ENCODE data around the gene CTDP1.

The CTDP1 gene

DNA sequence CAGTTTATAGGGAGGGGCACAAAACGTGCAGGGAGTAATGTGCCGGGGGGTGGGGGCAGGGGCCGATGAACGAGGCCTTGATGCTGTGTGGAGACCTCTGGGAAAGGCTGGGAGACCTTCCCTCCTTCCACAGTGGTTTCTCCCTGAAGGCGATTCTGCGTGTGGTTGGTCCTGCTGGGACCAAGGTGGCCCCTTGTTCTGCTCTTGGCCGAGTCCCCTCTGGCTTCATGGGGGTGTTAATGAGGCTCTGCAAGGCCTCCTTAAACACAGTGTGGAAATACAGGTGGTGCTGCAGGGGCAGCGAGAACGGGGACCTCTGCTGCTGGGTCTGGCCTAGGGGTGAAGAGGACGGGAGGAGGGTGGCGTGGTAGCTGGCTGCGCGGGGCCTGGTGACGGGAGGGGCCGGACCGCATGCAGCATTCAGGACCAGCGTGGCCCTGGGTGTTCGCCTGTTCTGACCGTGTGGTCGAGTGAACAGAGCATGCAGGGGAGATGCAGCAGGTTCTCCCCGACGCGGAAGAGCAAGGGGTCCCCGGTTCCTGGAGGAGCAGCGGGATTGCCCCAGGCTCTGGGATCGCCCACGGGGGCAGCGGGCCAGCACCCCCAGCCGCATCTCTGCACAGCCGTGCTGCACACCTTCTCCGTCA is 76.0 kb downstream of the CTDP1 start:
- DNase-seq: no peak

DNA sequence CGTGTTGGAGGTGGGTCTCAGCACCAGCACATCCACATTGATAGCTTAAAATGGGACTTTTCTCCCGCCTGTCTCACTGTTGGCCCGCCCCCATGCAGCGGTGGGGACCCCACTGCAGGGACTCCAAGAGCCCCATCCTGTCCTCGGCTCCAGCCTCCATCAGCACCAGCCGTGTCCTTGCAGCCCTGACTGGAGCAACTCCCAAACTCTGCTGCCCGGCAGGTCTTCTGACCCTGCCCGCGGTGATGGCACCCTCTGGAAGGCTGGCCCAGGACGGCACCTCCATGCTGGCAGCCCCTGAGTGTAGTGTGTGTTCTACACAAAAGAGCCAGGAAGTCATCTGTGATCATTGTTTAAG is 76.5 kb downstream of the CTDP1 start:
- no peak for DNase-seq

DNA sequence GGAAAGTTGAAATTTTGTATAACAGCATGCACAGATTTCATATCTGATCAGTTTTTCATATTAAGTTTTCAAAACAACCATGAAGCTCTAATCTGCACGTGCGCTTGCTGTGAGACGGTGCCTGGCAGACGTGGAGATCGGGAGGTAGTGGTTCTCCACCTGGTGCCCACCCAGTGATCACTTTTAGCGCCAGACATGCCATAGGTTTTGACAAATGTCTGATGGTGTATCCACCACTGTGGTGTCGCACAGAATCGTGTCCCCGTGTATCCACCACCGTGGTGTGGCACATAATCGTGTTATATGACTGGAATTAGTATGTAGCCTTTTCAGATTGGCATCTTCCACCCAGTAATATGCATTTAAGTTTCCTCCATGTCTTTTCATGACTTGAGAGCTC is 77.2 kb downstream of the CTDP1 start:
- no peak for DNase-seq

DNA sequence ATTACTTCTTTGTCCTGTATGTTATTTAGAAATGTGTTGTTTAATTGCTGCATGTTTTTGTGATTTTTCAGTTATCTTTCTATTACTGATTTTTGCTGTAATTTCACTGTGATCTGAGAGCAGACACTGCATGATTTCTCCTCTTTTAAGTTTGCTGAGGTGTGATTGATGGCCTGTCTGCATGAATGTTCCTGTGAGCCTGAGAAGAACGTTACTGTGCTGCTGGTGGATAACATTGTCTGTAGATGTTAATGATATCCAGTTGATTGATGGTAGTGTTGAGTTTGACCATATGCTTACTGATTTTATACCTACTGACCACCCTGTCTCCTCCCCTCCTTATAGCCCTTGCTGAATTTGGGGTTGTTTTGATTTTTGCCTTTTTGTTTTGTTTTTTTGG is 80.7 kb downstream of the CTDP1 start:
- DNase-seq: no peak

DNA sequence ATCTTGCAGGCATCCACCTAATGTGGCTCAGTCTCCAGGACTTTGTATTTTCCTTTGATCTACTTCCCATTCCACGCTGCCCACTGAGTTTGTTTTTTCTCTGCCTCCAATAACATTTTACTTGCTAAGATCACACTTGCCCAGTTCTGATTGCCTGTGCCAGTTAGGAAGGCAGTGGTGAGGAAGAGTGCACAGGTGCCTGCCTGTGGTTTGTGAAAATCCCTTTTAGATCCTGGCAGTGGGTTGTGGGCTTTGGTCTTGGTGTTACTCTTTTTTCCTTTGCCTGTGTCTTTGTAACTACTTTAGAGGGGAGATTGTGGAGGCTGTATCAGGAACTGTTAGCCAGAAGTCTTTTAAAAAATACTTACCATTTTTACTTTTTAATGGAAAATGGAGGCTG is 81.3 kb downstream of the CTDP1 start:
- no peak for DNase-seq

DNA sequence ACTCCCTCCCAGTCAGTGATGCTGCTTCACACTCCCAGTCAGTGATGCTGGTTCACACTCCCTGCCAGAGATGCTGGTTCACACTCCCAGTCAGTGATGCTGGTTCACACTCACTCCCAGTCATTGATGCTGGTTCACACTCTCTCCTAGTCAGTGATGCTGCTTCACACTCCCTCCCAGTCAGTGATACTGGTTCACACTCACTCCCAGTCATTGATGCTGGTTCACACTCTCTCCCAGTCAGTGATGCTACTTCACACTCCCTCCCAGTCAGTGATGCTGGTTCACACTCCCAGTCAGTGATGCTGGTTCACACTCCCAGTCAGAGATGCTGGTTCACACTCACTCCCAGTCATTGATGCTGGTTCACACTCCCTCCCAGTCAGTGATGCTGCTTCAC is 83.8 kb downstream of the CTDP1 start:
- no peak for DNase-seq

DNA sequence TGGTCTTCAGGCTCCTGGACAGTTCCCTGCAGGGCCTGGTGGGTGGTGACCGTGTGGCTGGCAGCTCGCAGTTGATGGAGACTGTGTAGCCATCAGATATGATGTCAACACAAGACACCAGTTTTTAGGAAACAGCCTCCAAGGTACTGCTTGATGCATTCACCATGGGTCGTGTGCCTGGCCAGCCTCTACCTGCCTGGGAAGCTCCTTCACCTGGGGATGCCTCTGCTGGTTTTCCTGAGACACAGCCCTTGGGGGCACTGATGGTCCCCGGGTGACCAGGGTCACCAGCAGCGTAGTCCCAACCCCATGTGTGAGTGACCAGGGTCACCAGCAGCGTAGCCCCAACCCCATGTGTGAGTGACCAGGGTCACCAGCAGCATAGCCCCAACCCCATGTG is 84.5 kb downstream of the CTDP1 start:
- no peak for DNase-seq

DNA sequence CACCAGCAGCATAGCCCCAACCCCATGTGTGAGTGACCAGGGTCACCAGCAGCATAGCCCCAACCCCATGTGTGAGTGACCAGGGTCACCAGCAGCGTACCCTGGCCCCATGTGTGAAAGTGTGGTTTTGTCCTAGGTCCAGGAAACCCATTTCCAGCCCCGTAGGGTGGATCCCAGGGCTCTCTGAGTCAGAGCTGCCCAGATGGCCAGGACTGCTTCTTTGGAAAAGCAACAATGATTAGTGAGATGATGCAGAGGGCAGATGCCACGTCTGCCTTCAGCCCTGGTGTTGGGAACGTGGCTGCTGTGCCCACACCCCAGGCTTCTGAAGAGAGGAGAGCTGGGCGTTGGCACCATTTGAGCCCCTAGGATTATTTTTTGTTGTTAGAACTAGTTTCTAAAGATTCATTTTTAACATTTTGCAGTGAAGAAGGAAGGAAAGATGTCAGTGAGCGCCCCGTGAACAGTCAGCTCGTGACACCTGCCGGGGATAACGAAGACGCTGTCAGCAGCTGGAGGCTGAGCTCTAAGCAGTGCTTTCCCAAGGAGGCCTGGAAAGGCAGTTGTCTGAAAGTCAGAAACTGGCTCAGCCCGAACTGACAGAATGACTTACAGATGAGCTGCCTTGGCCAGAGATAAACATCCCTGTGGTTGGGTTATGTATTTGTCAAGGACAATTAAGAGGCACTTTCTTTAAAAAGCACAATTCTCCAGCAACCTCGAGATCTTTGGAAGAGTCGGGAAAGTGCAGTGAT is 86.1 kb downstream of the CTDP1 start:
- DNase-seq: no peak

DNA sequence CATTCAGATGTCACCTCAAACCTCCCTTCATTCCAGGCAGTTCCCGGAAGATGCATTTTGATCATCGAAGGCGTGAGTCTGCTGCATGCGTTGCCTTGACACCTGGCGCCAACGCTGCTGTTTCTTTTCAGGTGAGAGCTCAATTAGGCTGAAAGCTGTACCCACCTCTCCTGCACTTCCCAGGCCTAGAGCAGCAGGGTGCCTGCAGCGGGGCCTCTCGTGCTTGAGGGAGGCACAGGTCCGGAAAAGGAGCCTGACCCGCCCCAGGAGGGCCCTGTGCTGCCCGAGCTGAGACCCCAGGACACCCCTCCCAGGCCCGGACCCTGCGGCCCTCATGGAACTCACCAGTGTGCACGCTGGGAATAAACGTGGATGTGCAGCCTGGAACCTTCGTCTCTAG is 86.7 kb downstream of the CTDP1 start:
- no peak for DNase-seq

DNA sequence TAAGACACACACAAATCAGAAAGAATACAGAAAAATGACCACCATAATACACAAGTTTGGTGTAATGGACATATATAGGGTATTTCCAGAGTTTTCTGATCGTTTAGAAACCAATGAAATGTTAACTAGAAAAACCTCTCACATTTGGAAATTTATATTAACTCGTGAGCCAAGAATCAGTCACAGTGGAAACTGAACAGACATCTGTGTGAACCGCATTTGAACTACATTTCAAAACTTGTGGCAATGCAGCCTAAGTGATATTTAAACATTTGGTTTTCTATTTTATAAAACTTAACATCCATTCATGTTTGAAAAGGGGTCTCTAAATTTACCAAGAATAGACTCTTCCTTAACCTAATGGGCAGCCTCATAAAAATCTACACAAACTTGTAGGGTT is 89.1 kb downstream of the CTDP1 start:
- no peak for DNase-seq

DNA sequence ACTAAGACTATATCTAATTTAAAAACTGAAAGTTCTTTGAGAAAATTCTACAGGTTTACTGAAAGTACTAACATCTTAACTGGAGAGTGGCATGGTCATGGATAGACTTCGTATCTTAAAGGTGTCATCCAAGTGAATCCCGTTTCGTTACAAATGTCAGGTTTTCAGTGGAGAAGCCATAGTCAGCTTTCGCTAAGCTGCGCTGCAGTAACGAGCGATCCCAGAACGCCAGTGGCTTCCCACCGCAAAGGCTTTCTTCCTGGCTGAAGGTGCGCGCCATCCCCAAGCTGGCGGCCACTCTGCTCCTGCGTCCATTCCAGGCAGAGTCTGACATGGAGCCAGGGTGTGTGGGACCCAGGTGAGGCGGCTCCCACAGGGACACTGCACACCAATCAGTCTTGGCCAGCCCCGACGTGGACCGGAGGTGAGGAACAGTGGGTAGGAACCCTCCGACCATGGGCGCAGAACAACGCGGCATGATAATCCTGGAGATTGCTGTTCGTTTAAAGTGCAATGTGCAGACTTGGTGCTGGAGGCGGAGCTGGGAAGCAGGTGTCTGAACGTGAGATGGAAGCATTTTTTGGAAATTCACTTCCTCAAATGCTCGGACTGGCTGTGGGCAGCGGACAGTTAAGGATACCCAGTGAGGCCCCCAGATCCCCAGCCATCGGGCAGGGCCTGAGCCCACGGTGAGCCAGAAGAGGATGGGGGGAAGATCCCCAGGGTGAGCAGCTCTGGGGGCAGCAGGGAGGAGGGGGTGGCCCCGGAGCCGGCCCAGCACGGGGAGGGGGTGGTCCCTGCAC is 90.3 kb downstream of the CTDP1 start:
- no peak for DNase-seq

DNA sequence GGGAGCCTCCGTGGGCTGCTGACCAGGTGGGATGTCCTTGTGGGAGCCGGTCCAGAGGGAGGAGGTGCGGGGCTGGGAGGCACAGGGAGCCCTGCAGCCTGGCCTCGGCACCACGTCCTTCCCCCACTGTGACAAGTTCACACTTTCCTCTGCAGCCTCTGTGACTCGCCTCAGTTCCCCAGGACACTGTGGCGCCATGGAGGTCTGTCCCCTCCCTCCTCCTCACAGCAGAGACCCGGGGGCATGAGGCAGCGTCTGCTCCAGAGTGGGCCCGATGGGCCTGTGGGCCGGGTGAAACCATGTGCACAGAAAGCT is 90.9 kb downstream of the CTDP1 start:
- no peak for DNase-seq

DNA sequence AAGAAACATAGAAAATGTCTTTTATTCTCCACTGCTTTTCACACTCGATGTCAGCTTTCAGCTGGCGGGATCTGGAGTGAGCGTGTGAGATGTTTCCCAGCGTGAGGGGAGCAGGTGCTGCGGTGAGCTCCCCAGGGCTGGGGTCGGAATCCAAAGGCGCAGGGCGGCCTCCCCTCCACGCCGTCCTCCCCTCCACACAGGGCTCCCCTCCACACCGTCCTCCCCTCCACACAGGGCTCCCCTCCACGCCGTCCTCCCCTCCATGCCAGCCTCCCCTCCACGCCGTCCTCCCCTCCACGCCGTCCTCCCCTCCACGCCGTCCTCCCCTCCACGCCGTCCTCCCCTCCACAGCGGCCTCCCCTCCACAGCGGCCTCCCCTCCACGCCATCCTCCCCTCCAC is 91.2 kb downstream of the CTDP1 start:
- DNase-seq: no peak

DNA sequence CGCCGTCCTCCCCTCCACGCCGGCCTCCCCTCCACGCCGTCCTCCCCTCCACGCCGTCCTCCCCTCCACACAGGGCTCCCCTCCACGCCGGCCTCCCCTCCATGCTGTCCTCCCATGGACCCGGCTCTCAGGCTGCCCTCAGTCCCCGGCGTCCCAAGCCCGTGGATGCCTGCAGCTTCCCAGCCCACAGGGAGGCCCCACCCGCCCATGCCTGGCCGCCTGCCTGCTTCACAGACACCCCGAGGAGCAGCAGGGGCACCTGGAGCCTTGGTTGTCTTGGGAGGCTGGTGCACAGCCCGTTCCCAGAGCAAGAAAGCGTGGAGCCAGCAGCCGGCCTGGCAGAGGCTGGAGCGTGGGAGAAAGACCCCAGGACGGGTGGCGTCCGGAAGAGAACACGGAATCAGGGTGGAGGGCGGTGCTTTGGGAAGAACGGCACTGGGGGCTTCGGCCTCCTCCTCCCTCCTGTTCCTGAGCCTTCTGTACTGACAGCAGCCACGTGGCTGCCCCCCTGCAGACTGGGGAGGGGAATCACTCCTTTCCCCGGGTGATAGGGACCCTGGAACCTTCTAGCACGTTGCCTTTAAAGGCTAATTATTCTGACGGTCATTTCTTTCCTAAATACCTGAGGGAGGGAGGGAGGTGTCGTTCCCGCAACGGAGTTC is 92.0 kb downstream of the CTDP1 start:
- no peak for DNase-seq

DNA sequence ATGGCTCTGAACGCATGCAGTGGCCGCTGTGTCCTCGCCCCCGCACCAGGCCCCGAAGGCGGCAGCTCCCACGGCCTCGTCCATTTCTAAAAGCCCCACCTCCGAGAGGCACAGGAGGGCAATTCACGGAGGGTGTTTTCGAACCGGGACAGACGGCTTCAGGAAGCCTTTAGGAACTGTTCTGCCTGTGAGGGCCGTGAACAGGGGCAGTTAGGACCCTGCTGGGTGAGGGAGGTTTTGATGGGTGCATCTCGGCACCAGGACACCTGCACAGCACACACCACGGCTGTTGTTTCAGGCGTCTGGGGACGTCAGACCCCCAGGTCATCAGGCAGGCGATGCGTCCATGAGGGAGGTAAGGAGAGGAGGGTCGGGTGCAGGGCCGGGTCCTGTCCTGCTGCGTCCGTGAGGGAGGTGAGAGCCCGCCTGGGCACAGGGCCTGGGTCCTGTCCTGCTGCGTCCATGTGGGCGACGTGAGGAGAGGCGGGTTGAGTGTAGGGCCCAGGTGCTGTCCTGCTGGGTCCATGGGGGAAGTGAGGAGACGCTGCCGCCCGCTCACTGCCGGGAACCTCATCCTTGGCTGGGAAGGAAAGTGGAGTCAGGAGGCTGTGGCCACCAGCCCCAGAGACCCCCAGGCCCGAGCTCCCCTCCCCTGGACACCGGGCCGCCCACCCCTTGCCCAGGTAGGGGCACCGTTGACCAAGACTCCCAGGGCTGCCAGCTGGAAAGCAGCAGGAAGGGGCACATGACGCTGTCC is 92.7 kb downstream of the CTDP1 start:
- DNase-seq: no peak

DNA sequence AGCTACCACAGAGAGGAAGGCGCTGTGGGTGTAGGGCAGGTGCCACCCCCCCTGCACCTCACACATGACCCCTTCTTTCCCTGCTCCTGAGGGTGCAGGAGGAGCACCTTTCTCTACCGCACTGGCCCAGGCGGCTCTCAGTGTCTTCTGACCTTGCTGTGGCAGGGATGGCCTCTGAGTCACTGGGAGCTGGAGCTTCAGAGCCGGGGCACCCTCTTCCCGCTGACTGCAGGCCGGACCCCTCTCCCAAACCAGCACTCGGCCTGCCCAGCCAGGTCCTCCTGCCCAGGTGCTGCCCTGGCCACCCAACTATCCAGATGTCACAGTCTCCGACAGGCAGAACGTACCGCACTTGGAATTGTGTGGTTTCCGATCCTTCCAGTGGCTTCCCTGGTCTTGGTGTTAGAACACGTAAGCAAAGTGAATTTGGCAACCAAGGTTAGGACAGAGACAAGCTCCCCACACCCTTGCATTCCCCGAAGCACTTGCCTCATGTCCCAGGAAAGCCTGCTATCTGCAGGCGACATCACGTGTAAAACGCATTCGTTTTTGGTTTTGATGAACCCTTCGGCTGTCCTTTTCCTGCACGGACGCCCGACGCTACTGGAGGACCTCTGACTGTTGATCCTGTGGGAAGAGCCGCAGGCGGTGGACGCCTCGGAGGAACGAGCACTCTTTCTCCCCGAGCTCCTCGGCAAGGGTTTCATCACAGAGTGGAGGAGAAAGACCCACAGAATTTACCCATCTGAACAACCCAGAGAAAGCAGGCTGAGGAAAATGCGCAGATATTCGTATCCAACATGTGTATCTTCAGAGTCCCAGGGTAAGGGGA is 93.5 kb downstream of the CTDP1 start:
- DNase-seq: no peak

DNA sequence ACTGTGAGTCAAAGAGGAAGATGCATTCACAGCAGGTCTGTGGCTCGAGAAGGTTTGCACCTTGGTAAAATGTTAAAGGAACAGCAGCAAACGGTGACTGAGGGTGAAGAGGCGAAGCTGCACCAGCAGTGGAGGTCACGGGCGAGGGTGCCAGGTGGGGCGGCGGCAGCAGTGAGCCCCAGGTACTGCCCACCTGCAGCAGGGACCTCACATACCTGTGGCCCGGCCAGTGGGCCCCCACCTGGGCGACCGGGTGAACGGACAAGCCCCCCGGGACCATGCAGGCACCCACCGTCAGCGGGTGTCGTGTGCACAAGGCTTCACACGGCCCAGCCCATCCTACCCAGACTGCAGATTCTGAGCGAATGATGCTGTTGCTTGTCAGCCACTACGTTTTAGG is 94.5 kb downstream of the CTDP1 start:
- DNase-seq: no peak

DNA sequence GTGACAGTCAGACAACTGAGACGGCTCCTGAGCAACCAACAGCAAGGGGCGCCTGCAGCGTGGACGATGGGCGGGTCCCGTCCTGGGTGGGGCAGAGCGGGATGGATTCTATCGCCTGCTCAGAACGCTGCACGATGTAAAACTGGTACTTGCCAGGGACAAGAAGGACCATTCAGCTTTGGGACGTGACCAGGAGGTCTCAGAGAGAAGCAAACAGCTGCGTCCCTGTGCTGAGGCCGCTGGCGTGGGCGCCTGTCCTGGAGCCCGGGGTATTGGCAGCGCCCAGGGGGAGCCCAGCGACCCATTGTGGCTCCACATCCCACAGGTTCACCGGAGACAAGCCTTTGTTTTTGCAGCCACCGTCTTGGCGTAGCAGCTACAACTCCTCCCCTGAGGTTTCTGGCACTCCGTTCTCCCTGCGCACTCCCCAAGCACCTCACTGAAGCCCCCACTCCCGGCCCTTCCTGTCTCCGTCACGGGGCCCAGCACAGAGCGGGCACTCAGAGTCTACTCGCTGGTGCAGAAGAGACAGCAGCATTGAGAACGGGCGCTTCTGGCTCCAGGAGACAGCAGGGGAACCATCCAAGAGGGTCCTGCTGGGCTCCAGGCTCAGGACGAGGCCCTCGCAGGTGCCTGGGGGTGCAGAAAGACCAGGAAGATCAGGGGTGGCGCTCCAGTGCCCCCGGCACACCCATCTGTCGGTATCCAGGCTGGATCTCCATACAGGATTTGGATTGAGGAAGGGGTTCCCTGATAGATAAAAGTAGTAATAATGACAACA is 96.0 kb downstream of the CTDP1 start:
- DNase-seq: no peak

DNA sequence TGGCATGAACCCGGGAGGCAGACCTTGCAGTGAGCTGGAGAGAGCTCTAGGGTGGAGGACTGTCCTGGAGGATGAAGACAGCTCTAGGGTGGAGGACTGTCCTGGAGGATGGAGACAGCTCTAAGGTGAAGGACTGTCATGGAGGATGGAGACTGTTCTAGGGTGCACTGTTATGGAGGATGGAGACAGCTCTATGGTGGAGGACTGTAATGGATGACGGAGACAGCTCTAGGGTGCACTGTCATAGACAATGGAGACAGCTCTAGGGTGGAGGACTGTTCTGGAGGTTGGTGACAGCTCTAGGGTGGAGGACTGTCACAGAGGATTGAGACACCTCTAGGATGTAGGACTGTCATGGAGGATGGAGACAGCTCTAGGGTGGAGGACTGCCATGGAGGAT is 97.1 kb downstream of the CTDP1 start:
- DNase-seq: no peak

DNA sequence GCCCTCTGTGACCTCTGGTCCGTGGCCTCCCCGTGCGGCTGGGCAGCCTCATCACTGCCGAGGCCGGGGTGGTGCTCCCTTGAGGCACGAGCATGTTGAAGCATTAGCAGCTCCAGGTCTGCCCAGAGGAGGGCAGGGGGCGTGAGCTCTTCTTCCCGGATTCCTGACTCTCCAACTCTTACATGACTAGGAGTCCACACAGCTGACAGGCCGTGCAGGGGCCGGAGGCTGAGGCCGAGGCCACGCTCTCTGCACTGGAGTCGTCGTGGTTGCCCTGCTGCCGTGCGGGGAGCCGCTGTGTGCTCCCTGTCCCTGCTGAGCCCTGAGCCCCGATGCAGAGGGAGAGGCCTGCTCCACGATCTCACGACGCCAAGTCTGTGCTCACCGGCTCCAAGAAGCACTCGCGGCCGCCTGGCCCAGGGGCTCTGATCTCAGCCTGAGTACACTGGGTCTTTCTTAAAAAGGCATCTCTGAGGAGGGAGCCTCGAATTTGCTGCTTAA is 98.7 kb downstream of the CTDP1 start:
- DNase-seq: no peak

Measured in amygdala (tissue), 56 donors.